Measurements from ENCODE around the gene DIP2B.

The DIP2B gene

GRCh38 chr12:50579757-50580267, 75.0 kb downstream of the DIP2B start:
- no peak for TF ChIP-seq CTCF (IDR thresholded peaks at IDR 0.05; ENCODE audit: extremely low read depth, missing control alignments)
- DNase-seq (ENCODE audit: low spot score) = peak; percentile 39

- DNase-seq (ENCODE audit: low spot score) = no peak
- TF ChIP-seq CTCF (IDR thresholded peaks at IDR 0.05; ENCODE audit: extremely low read depth, missing control alignments) = no peak
These were observed 75.7 kb downstream of the DIP2B start for GRCh38 chr12:50580436-50580835.

DNA sequence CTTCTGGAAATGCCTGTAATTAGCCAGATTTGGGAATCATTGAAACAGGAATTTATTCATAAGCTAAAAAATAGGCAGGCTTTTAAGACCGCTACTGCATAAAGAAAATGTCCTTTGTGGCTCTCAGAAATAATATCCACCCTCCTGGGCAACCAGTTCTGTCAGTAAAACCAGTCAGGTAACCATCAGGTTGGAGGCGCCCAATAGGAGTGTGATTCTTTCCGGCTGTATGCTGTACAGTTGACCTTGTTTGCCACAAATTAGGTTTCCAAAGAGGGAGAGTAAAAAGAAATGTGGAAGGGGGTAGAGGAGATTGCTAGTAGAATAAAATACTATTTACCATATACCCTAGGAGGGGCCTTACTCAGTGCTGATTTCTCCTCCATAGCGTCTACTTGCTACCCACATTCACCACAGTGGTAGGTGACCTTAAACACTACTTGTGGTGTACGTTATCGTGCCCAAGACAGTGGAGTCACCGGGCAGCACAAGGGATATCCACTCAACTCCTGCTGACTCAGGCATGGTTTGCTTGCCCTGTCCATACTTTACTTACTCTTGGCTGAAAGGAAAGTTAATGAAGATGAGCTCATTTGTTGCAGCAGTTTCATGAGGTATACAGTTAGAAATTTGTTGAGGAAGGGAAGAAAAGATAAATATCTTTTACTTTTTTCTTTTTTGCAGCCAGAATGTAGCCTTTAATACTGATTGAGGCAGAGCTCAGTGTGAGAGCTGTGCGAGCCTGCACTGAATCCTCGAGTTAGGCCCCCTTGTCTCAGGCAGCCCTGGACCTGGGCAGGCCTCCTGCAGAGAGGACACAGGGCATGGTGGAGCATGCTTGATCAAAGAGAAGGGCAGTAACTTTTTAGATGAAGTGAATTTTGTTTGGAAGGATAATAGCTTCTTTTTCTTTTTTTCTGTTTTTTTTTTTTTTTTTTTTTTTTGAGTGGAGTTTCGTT, 76.7 kb downstream of the DIP2B start:
- TF ChIP-seq CTCF (IDR thresholded peaks at IDR 0.05; ENCODE audit: extremely low read depth, missing control alignments) = no peak
- no peak for DNase-seq (ENCODE audit: low spot score)

DNA sequence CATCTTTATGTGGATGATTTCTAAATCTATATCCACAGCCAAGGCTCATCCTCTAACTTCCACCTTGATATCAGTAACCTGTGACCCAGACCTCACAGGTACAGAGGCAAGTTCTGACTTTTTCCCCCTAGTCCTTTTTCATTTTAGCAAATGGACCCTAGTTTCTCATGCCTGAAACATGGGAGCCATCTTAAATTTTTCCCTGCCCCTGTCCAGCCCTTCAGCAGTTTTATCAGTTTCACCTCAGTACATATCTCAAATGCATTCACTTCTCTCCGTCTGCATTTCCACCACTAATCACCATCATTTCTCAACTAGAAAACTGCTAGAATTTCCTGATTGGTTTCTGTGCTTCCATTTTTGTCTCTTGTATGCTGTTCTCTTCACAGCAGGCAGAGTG, 79.3 kb downstream of the DIP2B start:
- no peak for DNase-seq (ENCODE audit: low spot score)
- TF ChIP-seq CTCF (IDR thresholded peaks at IDR 0.05; ENCODE audit: extremely low read depth, missing control alignments) = no peak

- no peak for DNase-seq (ENCODE audit: low spot score)
- TF ChIP-seq CTCF (IDR thresholded peaks at IDR 0.05; ENCODE audit: extremely low read depth, missing control alignments) = no peak
These were observed 85.1 kb downstream of the DIP2B start for GRCh38 chr12:50589650-50590435.

DNA sequence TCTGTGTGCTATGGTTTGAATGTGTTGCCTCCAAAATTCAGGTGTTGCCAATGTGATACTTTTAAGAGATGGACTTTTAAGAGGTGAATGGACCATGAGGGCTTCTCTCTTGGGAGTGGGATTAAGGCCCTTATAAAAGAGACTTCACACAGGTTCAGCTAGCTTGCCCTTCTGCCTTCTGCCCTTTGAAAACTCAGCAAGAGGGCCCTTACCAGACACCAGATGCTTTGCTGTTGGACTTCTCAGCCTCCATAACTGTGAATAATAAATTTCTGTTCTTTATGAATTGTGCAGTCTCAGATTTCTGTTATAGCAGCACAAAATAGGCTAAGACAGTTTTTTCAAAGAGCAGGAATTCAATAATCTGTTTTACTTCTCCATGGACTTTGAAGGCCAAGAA, 86.1 kb downstream of the DIP2B start:
- no peak for TF ChIP-seq CTCF (IDR thresholded peaks at IDR 0.05; ENCODE audit: extremely low read depth, missing control alignments)
- DNase-seq (ENCODE audit: low spot score) = no peak

GRCh38 chr12:50595667-50596066, 90.9 kb downstream of the DIP2B start:
- DNase-seq (ENCODE audit: low spot score) = no peak
- no peak for TF ChIP-seq CTCF (IDR thresholded peaks at IDR 0.05; ENCODE audit: extremely low read depth, missing control alignments)
